ENCODE results near the gene FRMD4B. TPM values are rescaled to one million over a fixed set of nuclear protein-coding genes. Genes with fewer than 3 reads are reported as not detected.

Gene FRMD4B
- total RNA-seq, 3 donors from 2014 or later (not counting 1 experiment from before 2014, with no cell fraction given) = 8.5 to 19.8 (median 9.4) TPM

- peaks cover 0 to 5% of the 10 kb centered on the region in 2 donors for H3K4me1 Mint-ChIP-seq
- 100% methylated on average over 1 of the region's 1 CpG for WGBS (ENCODE audit: insufficient coverage)
- DNase-seq = no peak
These were observed 219.4 kb downstream of the FRMD4B start for GRCh38 chr3:69166446-69166845.

GRCh38 chr3:69165744-69166143, 220.1 kb downstream of the FRMD4B start:
- Mint-ChIP-seq H3K4me1 (peaks cover 0 to 6% of the 10 kb centered on the region in 2 donors), H3K4me3 (no peak overlapping the region), H3K36me3 (no peaks in the 10 kb centered on the region), H3K9me3 (no peaks in the 10 kb centered on the region), H3K27ac (no peak overlapping the region), H3K27me3 (ENCODE audit: low read depth in 2 of 2) (no peaks in the 10 kb centered on the region)
- H3K9me3 ChIP-seq (ENCODE audit: control insufficient read depth, insufficient read depth, low read length) = no peaks in the 10 kb centered on the region
- ATAC-seq = no peak
- intact Hi-C loops (cut with micrococcal nuclease) = no loop called here
- H3K36me3 ChIP-seq (ENCODE audit: control insufficient read depth, insufficient read depth, low read length) = no peaks in the 10 kb centered on the region
- TF ChIP-seq, protein P1, sequence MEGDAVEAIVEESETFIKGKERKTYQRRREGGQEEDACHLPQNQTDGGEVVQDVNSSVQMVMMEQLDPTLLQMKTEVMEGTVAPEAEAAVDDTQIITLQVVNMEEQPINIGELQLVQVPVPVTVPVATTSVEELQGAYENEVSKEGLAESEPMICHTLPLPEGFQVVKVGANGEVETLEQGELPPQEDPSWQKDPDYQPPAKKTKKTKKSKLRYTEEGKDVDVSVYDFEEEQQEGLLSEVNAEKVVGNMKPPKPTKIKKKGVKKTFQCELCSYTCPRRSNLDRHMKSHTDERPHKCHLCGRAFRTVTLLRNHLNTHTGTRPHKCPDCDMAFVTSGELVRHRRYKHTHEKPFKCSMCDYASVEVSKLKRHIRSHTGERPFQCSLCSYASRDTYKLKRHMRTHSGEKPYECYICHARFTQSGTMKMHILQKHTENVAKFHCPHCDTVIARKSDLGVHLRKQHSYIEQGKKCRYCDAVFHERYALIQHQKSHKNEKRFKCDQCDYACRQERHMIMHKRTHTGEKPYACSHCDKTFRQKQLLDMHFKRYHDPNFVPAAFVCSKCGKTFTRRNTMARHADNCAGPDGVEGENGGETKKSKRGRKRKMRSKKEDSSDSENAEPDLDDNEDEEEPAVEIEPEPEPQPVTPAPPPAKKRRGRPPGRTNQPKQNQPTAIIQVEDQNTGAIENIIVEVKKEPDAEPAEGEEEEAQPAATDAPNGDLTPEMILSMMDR (IDR thresholded peaks at IDR 0.05) = no peak
- no peak overlapping the region for H3K4me3 ChIP-seq (ENCODE audit: low read length)
- H3K27me3 ChIP-seq (ENCODE audit: control insufficient read depth, insufficient read depth, low read length) = no peaks in the 10 kb centered on the region
- H3K4me1 ChIP-seq (ENCODE audit: control insufficient read depth, insufficient read depth, low read length) = no peaks in the 10 kb centered on the region
- 90% methylated on average over 4 of the region's 4 CpGs for WGBS (ENCODE audit: insufficient coverage)
- no peak overlapping the region for H3K27ac ChIP-seq (ENCODE audit: low read length)
- no peak for DNase-seq

More at GRCh38 chr3:69166446-69166845, 219.4 kb downstream of the FRMD4B start:
- no peak overlapping the region for H3K4me3 ChIP-seq (ENCODE audit: low read length)
- TF ChIP-seq, protein P1 (IDR thresholded peaks at IDR 0.05) = no peak
- no peaks in the 10 kb centered on the region for H3K27me3 ChIP-seq (ENCODE audit: control insufficient read depth, insufficient read depth, low read length)
- no peaks in the 10 kb centered on the region for H3K4me1 ChIP-seq (ENCODE audit: control insufficient read depth, insufficient read depth, low read length)
- Mint-ChIP-seq H3K27ac (no peak overlapping the region), H3K4me3 (no peak overlapping the region), H3K36me3 (no peaks in the 10 kb centered on the region), H3K9me3 (no peaks in the 10 kb centered on the region), H3K27me3 (ENCODE audit: low read depth in 2 of 2) (no peaks in the 10 kb centered on the region)
- intact Hi-C loops (cut with micrococcal nuclease) = no loop called here
- H3K27ac ChIP-seq (ENCODE audit: low read length) = no peak overlapping the region
- no peaks in the 10 kb centered on the region for H3K9me3 ChIP-seq (ENCODE audit: control insufficient read depth, insufficient read depth, low read length)
- no peaks in the 10 kb centered on the region for H3K36me3 ChIP-seq (ENCODE audit: control insufficient read depth, insufficient read depth, low read length)
- no peak for ATAC-seq

DNA sequence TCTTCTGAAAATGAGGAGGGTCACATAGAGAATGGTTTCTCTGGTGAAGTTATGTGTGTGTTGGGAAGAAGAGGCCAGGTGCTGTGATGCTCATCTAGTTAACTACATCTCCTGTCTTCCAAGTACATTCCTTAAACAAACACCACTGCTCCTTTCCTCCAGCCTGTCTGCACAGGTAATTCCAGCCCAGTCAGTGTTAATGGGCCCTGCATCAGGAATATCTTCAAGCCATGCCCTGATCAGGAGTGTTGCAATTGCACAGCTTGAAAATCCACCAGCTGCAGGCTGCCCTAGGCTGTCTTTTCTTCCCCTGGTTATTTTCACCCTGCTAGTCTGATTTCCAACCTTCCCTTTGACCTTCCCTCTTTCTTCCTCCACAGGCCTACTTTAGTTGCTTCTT, 221.6 kb downstream of the FRMD4B start:
- H3K4me3 ChIP-seq (ENCODE audit: low read length) = no peak overlapping the region
- no peak for DNase-seq
- no peaks in the 10 kb centered on the region for H3K4me1 ChIP-seq (ENCODE audit: control insufficient read depth, insufficient read depth, low read length)

More for the DNA sequence above, 221.6 kb downstream of the FRMD4B start:
- Mint-ChIP-seq H3K27me3 (ENCODE audit: low read depth in 2 of 2) (no peaks in the 10 kb centered on the region), H3K36me3 (no peaks in the 10 kb centered on the region), H3K4me3 (no peak overlapping the region), H3K9me3 (no peaks in the 10 kb centered on the region), H3K4me1 (peaks cover 0 to 6% of the 10 kb centered on the region in 2 donors), H3K27ac (no peak overlapping the region)
- Histone ChIP-seq H3K27ac (ENCODE audit: low read length) (no peak overlapping the region), H3K36me3 (ENCODE audit: control insufficient read depth, insufficient read depth, low read length) (no peaks in the 10 kb centered on the region), H3K27me3 (ENCODE audit: control insufficient read depth, insufficient read depth, low read length) (no peaks in the 10 kb centered on the region), H3K9me3 (ENCODE audit: control insufficient read depth, insufficient read depth, low read length) (no peaks in the 10 kb centered on the region)
- TF ChIP-seq, protein P1 (IDR thresholded peaks at IDR 0.05) = no peak
- no peak for ATAC-seq
- intact Hi-C loops (cut with micrococcal nuclease) = no loop called here

All from natural killer cell (primary cell).